ENCODE data around the gene CACNG7.

DNA sequence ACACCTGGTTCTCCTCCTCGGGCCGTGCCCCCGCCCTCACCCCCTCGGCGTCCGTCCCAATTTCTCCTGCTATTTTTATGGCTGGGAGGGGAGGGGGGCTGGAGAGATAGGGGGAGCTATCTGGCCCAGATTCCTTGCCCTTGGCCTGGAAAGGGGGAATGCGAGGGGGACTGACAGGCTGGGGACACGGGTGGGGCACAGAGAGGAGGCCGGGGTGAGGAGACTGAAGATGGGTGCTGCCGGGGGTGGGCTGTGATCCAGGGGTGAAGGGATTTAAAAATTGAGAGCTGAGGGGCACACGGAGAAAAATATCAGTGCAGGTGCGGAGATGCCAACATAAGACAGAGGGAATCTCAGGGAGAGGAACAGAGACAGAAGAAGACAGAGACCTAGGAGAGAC, 24.8 kb upstream of the CACNG7 start:
- TF ChIP-seq, protein P1, sequence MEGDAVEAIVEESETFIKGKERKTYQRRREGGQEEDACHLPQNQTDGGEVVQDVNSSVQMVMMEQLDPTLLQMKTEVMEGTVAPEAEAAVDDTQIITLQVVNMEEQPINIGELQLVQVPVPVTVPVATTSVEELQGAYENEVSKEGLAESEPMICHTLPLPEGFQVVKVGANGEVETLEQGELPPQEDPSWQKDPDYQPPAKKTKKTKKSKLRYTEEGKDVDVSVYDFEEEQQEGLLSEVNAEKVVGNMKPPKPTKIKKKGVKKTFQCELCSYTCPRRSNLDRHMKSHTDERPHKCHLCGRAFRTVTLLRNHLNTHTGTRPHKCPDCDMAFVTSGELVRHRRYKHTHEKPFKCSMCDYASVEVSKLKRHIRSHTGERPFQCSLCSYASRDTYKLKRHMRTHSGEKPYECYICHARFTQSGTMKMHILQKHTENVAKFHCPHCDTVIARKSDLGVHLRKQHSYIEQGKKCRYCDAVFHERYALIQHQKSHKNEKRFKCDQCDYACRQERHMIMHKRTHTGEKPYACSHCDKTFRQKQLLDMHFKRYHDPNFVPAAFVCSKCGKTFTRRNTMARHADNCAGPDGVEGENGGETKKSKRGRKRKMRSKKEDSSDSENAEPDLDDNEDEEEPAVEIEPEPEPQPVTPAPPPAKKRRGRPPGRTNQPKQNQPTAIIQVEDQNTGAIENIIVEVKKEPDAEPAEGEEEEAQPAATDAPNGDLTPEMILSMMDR (conservative IDR thresholded peaks at IDR 0.05; ENCODE audit: low read length) = no peak
- TF ChIP-seq EZH2phosphoT487 (IDR thresholded peaks at IDR 0.05; ENCODE audit: borderline replicate concordance, low read depth, low read length) = no peak

Data from OCI-LY7 (cell line).